Measurements from ENCODE around the gene COL5A1. TPM values are rescaled to one million over a fixed set of nuclear protein-coding genes. Genes with fewer than 3 reads are reported as not detected.

The COL5A1 gene
- total RNA-seq, 1 experiment from 2014 or later: 10.6 TPM

- CTCF ChIA-PET: no interaction called here
- no peaks in the 10 kb centered on the region for H3K4me1 ChIP-seq (ENCODE audit: insufficient read depth, low read length)
- H4K20me1 ChIP-seq (ENCODE audit: low read length): no peaks in the 10 kb centered on the region
- no peak overlapping the region for H3K9ac ChIP-seq (ENCODE audit: low read length)
- H3K4me3 ChIP-seq (ENCODE audit: low read length): no peak overlapping the region
- no TSS peak for BruUV-seq (replicated peaks)
- H3K4me2 ChIP-seq (ENCODE audit: low read length): no peak overlapping the region
- H3K9me2 ChIP-seq (replicated peaks; ENCODE audit: low read length): no peaks in the 10 kb centered on the region
- DNase-seq: peak; percentile 4
- peak; percentile 85 for ATAC-seq
- TF ChIP-seq EZH2phosphoT487 (IDR thresholded peaks at IDR 0.05; ENCODE audit: borderline replicate concordance, low read length): no peak
- no peak for TF ChIP-seq EZH2 (IDR thresholded peaks at IDR 0.05; ENCODE audit: low read length, unreplicated experiment)
- no peak for TF ChIP-seq CTCF (conservative IDR thresholded peaks at IDR 0.05; ENCODE audit: low read depth, low read length)
- H3F3A ChIP-seq (ENCODE audit: low read length, unreplicated experiment): no peaks in the 10 kb centered on the region
- no peaks in the 10 kb centered on the region for H3K79me2 ChIP-seq (ENCODE audit: low read length)
- H3K36me3 ChIP-seq (ENCODE audit: low read depth, low read length): no peaks in the 10 kb centered on the region
- no peaks in the 10 kb centered on the region for H3K27me3 ChIP-seq (ENCODE audit: low read length)
- H3K9me3 ChIP-seq (ENCODE audit: low read length): no peaks in the 10 kb centered on the region
- POLR2A ChIA-PET (ENCODE audit: unreplicated experiment): no interaction called here
- no peak overlapping the region for H2AFZ ChIP-seq (ENCODE audit: low read length)
- intact Hi-C loops (cut with micrococcal nuclease): no loop called here
- H3K27ac ChIP-seq (ENCODE audit: low read length): no peak overlapping the region
These were observed 84.0 kb downstream of the COL5A1 start for GRCh38 chr9:134725605-134725940.

- H3K27ac ChIP-seq (ENCODE audit: low read length): no peak overlapping the region
- intact Hi-C loops (cut with micrococcal nuclease): no loop called here
- no peaks in the 10 kb centered on the region for H4K20me1 ChIP-seq (ENCODE audit: low read length)
- no TSS peak for BruUV-seq (replicated peaks)
- H3K27me3 ChIP-seq (ENCODE audit: low read length): no peaks in the 10 kb centered on the region
- no peaks in the 10 kb centered on the region for H3K36me3 ChIP-seq (ENCODE audit: low read depth, low read length)
- ATAC-seq (no peak), DNase-seq (no peak)
- no peak overlapping the region for H3K4me2 ChIP-seq (ENCODE audit: low read length)
- H2AFZ ChIP-seq (ENCODE audit: low read length): no peak overlapping the region
- no peak overlapping the region for H3K4me3 ChIP-seq (ENCODE audit: low read length)
- no peak overlapping the region for H3K9ac ChIP-seq (ENCODE audit: low read length)
- H3K4me1 ChIP-seq (ENCODE audit: insufficient read depth, low read length): no peaks in the 10 kb centered on the region
- no peak for TF ChIP-seq EZH2phosphoT487 (IDR thresholded peaks at IDR 0.05; ENCODE audit: borderline replicate concordance, low read length)
- no peak for TF ChIP-seq EZH2 (IDR thresholded peaks at IDR 0.05; ENCODE audit: low read length, unreplicated experiment)
- TF ChIP-seq CTCF (conservative IDR thresholded peaks at IDR 0.05; ENCODE audit: low read depth, low read length): no peak
- CTCF ChIA-PET: no interaction called here
- H3K9me3 ChIP-seq (ENCODE audit: low read length): no peaks in the 10 kb centered on the region
- H3K9me2 ChIP-seq (replicated peaks; ENCODE audit: low read length): no peaks in the 10 kb centered on the region
- POLR2A ChIA-PET (ENCODE audit: unreplicated experiment): no interaction called here
- no peaks in the 10 kb centered on the region for H3K79me2 ChIP-seq (ENCODE audit: low read length)
- H3F3A ChIP-seq (ENCODE audit: low read length, unreplicated experiment): no peaks in the 10 kb centered on the region
These were observed 84.6 kb downstream of the COL5A1 start for GRCh38 chr9:134726026-134726721.

- Histone ChIP-seq H3K9ac (ENCODE audit: low read length) (no peak overlapping the region), H3K27ac (ENCODE audit: low read length) (no peak overlapping the region), H3K4me3 (ENCODE audit: low read length) (no peak overlapping the region), H3K36me3 (ENCODE audit: low read depth, low read length) (no peaks in the 10 kb centered on the region), H3K9me3 (ENCODE audit: low read length) (no peaks in the 10 kb centered on the region), H3K27me3 (ENCODE audit: low read length) (no peaks in the 10 kb centered on the region), H2AFZ (ENCODE audit: low read length) (no peak overlapping the region), H3F3A (ENCODE audit: low read length, unreplicated experiment) (no peaks in the 10 kb centered on the region), H3K79me2 (ENCODE audit: low read length) (no peaks in the 10 kb centered on the region), H4K20me1 (ENCODE audit: low read length) (no peaks in the 10 kb centered on the region), H3K4me2 (ENCODE audit: low read length) (no peak overlapping the region), H3K4me1 (ENCODE audit: insufficient read depth, low read length) (no peaks in the 10 kb centered on the region), H3K9me2 (replicated peaks; ENCODE audit: low read length) (no peaks in the 10 kb centered on the region)
- TF ChIP-seq EZH2phosphoT487 (IDR thresholded peaks at IDR 0.05; ENCODE audit: borderline replicate concordance, low read length) (no peak), CTCF (conservative IDR thresholded peaks at IDR 0.05; ENCODE audit: low read depth, low read length) (no peak), EZH2 (IDR thresholded peaks at IDR 0.05; ENCODE audit: low read length, unreplicated experiment) (no peak)
- ATAC-seq (no peak), DNase-seq (no peak)
- intact Hi-C loops (cut with micrococcal nuclease): no loop called here
- CTCF ChIA-PET: no interaction called here
- POLR2A ChIA-PET (ENCODE audit: unreplicated experiment): no interaction called here
- no TSS peak for BruUV-seq (replicated peaks)
These were observed 85.1 kb downstream of the COL5A1 start for GRCh38 chr9:134726722-134727034.
